SU-DHL-6 (cell line): ENCODE measurements around the gene MYBL2.

ENCODE experiments used
- CTCF ChIP-seq: fragments of 200-600 bp; sonication (generic); IDR thresholded peaks from one replicate; pipeline ENCODE4 v1.5.1; 2017; ENCODE audit warnings: antibody characterized with exemption, mild to moderate bottlenecking, low read length, moderate library complexity; ENCODE audit not compliant: insufficient read depth, poor library complexity, severe bottlenecking
- EZH2phosphoT487 ChIP-seq: fragments of 200-600 bp; sonication (generic), shearing (Covaris generic); conservative IDR thresholded peaks from 2 replicates; pipeline ENCODE4 v1.6.1; 2018; ENCODE audit warnings: mild to moderate bottlenecking, antibody characterized with exemption, low read length, moderate library complexity, mixed read lengths

GRCh38 chr20:43662943-43663655 is 3.8 kb upstream of the MYBL2 start:
- TF ChIP-seq CTCF (no peak), EZH2phosphoT487 (no peak)
